HG03196 (cell line): ENCODE results near the gene DLG1.
"Not testable (repeated sequence)": the region's sequence is repeated elsewhere in the genome, so short reads cannot be mapped to it uniquely, and the experiment has no call there.

Experiments used
- ATAC-seq: cut with Tn5 transposase; IDR thresholded peaks from one replicate; pipeline ENCODE4 v1.9.1; 2021; ENCODE audit not compliant: unreplicated experiment

The DLG1 gene

DNA sequence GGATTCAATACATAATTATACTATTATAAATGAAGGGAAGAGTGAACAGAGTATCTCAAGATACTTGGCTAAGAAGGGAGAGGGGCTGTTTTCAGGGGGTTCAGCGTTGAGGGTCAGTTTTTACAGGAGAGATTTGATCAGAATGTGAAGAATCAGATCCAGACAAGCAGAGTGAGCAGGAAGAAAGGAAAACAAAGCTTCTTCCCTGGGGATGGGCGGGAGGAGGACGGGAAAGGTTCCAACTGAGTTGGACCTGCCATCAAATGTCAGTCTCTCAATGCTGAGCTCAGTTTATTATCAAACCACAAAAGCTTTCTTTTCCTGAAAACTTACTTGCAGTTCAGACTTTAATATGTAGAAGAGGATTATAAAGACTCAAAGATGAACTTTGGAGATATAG lies 262.8 kb downstream of the DLG1 start:
- ATAC-seq: no peak

DNA sequence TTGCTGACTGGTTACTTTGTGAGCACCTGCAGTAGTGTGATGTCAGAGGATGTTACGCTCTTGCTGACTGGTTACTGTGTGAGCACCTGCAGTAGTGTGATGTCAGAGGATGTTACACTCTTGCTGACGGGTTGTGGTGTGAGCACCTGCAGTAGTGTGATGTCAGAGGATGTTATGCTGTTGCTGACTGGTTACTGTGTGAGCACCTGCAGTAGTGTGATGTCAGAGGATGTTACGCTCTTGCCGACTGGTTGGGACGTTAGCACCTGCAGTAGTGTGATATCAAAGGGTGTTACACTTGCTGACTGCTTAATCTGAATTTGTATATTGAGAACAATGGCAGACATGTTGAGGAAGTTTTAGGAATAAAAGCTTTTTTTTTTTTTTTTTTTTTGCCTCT lies 263.6 kb downstream of the DLG1 start:
- ATAC-seq: not testable (repeated sequence)

DNA sequence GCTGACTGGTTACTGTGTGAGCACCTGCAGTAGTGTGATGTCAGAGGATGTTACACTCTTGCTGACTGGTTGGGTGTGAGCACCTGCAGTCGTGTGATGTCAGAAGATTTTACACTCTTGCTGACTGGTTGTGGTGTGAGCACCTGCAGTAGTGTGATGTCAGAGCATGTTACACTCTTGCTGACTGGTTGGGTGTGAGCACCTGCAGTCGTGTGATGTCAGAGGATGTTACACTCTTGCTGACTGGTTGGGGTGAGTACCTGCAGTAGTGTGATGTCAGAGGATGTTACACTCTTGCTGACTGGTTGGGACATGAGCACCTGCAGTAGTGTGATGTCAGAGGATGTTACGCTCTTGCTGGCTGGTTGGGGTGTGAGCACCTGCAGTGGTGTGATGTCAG lies 264.6 kb downstream of the DLG1 start:
- not testable (repeated sequence) for ATAC-seq

DNA sequence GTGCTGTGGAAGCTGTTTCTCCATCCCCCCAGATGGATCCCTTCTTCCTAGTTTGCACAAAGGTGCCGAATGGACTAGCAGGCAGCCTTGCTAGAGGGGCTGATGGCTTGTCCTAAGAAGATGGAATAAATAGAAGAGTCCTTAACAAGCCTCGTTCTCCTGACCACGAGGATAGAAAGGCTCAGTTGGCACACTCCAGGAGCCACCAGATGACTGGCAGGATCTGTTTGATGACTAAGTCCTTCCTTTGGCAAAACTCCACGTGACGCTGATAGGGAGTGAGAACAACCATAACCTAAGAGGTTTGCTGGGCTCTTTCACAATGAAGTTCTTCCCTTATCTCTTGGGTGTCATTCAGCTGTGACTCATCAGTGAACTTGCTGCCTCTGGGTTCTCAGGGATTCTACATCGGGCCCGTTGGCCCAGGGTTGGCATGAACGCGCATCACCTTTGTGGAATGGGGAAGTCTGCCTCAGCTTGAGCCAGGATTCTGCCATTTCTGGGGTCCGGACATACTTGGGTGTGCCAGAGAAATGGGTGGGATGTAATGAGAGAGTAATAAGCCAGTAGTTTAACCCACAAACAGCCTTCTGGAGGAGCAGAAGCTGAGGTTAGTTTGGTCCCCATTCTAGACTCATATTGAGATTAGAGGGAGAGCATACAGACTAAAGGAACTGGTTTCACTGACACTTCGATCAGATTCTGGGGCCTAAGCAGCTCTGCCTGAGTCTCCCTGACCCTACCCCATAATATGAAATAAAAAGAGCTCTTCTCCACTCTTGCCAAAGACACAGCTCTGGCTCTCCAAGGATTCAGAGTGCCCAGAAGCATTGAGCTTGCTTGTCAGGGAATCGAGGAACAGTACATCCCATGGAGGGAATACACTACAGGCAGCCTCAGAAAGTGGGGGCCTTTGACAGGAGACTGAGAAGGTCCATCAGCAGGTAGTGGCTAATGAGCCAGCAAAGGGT lies 266.8 kb downstream of the DLG1 start:
- ATAC-seq: no peak

DNA sequence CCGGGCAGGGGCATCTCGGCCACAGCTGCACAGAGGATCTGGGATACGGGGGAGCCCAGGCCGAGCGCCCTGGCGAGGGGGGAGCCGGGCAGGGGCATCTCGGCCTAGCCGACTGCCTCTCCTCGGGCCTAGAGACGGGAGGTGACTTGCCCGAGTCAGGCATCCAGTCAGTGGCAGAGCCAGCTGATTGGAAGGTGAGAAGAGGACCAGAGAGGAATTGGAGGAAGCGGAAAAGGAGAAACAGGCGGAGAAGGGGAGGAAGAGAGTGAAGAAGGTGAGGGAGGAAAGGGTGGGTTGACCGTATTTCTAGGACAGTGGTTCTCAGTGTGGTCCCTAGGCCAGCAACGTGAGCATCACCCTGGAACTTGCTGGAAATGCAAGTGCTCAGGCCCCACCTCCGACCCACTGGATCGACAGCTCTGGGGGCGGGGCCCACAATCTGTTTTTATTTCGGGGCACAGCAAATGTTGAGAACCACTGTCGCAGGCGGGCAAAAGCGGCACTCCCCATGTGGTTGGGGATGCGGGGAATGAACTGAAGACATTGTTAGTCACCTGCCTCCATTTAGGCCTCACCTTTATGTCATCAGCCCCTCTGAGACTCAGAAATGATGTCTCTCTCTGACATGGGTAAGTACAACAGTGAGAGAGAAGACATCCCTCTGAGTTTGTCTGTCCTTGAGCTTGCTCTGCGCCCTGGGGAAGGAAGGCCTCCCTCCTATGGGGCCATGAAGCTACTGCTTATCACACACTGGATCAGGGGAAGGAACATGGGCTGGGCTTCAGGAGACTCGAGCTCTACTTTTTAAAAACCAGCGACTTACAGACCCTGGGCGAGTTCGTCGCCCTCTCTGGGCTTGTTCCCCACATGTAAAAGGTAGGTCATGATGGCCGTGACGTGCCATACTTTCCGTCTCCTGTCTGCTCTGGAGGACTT lies 267.8 kb downstream of the DLG1 start:
- no peak for ATAC-seq

DNA sequence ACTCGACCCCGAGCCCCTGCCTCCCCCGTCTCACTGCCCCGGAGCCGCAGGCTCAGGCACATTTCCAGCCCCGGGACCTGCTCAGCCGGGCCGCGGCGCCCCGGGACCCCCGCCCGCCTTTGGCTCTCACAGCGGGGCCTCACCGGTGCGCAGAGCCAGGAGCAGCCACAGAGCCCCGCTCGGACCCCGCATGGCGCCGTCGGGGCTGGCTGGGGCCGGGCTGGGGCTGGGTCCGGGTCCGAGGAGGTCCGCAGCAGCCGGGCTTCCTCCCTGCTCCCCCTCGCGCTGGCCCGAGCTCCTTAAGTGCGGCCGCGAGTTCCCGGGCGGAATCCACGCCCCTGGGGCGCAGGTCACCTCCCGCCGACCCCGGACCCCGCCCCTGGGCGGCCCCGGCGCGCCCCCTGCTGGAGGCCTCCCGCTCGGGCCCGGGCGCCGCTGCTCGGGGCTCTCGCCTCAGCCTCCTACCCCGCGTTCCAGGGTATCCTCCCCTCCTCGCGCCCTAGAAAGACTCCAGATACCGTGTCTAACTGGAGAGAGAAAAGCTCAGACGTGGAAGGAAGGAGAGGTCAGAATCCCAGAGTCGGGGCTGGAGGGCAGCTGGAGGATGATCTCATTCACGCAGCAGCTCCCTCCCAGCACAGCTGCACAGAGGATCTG lies 268.8 kb downstream of the DLG1 start, which contains the start of gene MELTF:
MELTF (minus strand) TSS at position 307 of the 657 bp plus-strand sequence; CDS start at position 192, 115 bp downstream.
- peak; percentile 58 for ATAC-seq

DNA sequence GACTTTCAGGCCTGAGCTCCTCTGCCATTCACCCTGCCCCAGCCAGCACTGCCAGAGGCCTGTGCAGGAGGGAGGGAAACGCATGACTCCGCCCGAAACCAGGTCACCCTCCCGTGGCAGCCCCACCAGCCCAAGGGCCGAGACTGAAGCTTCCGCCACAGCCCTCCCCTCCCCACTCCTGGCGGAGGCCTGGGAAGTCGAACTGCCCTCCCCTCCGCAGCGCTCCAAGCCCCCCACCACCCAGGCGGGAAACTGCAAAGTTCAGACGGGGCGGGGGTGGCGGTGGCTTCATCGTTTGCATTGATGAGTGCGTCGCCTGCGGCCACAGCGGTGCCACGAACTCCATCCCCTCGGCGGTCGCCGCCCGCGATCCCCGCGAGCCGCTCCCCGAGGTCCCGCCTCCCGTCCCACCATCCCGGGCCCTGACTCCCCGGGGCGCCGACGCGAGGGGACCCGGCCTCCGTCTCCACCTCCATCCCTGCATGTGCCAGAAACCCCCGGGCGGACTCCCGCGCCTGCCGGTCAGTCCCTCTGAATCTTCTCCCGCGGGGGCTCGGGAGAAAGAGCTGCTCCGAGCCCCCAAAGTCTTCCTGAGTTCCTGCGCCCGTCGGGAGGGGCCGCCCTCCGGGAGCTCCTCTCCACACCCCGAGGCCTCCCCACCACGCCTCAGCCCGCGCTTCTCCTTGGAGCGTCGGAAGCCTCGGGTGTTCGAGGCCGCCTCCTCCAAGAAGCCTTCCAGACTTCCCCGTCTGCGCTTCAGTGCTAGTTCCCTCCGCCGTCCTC lies 269.5 kb downstream of the DLG1 start:
- ATAC-seq: no peak

DNA sequence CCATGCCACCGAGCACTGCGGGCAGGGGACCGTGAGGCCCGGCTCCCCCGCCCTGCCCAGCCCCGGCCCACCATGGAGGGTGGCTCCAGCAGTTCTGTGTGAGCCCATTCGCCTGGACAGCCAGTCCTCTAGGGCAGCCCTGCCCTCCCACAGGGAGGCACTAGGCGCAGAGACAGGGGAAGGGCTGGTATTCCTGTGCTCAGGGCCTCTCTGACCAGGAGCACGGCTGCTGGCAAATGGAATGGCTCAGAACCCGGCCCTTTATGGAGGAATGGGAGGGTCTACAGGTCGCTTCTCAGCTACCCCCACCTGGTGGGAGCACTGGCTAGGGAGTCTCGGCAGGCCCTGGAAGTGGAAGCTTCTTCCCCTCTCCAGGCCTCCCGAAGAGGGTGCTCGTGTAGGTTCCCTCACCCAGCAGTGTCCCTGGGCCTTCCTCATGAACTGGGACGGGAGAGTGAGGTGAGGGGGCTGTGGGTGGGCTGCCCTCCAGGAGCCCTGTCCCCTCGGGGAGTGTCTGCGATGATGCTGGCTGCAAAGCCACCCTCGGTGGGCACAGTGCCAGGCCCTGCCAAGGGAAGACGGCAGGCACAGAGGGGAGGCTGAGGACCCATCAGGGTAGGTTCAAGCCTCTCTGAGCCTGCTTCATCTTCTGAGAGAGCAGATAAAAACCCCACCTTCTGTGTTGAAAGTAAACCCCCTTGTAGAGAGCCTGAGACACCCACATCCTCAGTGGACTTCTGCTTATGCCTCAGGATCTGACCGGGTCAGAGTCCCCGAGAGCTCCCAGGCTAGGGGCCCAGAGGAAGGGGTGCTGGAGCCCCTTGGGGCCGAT lies 270.3 kb downstream of the DLG1 start:
- no peak for ATAC-seq

DNA sequence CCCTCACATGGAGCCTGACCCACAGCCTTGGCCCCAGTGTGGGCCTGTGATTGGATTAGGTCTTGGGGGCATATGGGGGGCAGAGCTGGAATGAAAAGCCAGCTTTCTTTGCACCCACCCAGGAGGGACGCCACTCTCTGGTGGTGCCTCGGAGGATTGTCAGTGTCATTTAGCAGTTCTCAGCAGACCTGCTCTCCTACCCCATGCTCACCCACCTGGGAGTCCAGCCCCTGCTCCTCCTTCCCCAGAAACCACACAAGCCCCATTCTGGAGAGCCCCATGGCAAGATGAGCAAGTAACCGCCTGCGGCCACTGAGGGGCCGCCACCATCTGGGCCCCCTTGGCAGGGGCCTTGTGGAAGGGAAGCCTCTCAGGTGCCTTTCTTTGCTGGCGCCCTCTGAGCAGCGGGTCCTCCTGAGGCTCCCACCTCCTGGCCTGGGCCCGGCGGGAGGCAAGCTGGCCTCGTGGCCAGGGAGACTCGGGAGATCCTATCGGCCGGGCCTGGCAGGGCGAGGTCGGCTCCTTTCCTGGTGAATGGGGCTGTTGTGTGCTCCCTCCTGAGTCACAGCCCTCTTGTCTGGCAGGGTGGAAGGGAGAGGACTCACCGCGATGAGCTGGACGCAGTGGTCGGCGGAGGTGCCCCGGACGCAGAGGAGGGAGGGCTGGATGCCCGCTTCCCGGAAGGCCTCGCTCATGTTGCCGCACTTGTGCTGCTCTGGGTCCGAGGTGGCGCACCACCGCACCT lies 271.1 kb downstream of the DLG1 start:
- ATAC-seq: no peak

DNA sequence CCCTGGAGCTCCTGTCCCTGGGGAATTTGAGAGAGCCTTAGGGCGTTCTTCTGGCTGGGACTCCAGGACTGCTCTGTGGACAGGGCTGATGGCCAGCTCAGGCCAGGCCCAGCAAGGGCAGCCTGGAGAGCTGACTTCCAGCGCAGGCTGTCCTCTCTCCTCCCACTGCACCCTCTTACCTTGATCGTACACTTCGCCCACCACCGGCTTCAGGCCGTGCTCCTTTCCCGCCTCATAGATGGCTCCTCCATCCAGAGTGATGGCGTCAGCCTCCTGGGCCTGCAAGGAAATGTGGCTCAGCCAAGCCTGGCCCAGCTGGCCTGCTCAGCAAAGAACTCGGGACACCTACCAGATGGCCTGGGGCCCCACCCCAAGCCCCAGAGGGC lies 271.9 kb downstream of the DLG1 start:
- ATAC-seq: no peak

DNA sequence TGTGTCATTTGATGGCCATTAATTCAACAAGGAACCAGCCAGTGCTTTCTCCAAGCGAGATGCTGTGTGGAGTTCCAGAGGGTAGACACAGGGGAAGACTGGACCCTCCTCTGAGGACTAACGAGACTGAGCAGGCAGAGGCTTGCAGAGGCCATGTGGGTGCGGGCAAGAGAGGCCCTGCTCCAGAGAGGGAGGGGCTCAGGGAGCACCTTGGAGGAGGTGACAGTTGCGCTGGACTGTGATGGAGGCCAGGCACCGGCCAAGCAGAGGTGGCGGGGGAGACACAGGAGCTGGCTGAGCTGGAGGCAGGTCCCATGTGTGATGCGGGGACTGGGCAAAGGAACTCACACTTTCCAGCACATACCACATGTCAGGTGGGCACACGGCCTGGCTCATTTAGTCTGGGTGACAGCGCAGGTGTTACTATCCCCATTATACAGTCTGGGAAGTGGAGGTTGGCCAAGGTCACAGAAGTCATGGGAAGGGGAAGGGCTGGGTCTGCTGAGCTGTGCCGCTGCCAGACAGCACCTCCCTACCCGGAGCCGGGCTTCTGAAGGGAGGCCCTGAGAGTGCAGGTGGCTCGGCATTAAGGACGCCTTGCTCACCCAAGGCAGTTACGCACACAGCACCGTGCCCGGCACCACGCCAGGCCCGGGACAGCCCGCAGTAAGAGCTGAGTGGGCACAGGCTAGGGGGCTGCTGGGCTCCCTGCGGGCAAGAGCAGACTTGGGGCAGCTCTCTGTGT lies 272.5 kb downstream of the DLG1 start:
- no peak for ATAC-seq

DNA sequence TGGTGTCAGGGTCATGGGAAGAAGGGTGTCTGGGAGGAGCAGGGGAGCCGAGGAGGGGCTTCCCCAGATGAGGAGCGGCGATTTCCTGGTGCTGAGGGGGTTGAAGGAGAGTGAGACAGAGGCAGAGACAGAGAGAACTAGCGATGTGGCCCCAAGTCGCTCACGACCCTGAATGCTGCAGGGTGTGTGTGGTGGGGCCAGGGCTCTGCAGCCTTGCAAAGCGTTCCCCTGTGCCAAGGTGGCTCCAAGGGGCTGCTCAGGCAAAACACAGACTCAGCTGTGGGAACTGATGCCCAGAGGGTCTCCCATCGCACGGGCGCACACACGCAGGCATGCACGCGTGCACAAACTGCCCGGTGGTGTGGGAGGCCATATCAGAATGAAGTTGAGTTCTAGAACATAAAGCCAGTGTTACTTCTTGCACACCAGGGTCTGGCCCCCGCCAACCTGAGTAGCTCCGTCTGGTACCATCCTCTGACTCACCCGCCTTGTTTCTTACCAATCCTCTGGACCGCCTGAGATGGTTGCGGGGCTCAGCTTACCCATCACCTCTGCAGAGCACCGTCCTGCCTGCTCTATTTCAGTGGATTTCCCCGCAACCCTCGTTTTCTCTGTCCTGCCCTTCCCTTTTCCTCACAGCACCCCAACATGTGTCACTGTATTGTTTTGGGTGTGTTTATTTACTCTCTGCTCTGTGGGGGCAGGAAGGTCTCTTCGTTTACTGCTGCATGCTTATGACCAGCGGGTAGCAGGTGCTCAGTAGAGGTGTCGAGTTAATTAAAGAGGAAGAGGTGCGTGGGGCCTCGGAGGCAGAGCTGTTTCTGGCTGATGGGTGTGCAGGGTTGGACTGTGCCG lies 273.3 kb downstream of the DLG1 start:
- no peak for ATAC-seq

DNA sequence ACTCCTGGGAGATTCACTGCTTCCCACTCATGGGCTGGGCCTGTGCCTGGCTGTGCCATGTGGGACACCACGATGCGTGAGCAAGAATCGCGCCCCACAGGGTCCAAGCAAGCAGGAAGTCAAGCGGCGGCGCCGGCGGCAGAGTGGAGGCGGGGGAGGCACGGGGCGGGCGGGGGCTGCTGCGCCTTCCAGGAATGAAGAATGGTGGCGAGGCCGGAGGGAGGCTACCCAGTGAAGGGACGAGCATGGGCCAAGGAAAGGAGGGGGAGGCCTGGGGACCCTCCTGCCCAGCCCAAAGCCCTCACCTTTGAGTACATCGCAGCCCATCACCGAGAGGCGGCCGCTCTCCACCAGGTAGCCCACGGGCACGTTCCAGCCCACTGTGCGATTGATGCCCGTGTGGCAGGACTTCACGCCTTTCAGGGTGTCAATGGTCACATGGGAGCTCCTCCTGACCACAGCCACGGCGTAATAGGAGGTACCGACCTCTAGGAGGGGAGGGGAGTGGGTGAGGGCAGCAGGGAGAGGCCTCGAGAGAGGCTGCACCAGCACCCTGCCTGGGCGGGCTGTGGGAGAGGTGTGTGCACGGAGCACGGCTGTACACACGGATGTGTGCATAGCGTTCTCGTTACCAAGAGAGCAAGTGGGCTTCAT lies 274.3 kb downstream of the DLG1 start:
- no peak for ATAC-seq

DNA sequence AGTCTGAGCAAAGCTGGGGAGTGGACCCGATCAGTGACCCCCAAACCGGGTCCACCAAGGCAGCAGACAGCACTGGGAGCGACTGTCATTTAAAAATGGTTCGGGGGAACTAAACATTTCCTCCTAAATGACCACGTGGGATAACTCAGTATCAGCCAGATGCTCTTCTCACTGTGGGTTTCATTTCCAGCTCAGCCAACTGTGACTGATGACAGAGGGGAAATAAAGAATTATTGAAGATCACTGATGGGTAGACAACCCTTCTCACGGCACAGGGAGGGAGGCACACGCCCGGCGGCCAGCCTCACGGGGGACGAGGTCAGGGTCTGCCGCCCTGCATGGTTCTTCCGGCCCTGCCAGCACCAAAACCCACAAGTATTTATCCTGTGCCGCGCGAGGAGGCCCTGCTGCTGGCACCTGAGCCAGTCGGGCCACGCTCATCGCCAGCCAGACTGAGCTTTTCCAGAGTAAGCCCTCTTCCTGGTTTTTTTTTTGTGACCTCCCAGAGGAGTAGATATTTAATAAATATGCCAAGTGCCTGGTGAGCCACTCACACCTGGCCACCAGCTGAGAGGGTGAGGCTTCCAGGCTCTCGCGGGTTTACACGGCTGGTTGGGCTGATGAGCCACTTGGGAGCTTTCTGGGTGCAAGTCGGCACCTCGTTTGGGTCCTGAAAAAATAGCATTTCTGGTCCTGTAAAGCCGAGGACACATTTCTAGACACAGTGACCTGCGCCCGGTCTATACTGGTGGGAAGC lies 275.0 kb downstream of the DLG1 start:
- peak; percentile 51 for ATAC-seq

DNA sequence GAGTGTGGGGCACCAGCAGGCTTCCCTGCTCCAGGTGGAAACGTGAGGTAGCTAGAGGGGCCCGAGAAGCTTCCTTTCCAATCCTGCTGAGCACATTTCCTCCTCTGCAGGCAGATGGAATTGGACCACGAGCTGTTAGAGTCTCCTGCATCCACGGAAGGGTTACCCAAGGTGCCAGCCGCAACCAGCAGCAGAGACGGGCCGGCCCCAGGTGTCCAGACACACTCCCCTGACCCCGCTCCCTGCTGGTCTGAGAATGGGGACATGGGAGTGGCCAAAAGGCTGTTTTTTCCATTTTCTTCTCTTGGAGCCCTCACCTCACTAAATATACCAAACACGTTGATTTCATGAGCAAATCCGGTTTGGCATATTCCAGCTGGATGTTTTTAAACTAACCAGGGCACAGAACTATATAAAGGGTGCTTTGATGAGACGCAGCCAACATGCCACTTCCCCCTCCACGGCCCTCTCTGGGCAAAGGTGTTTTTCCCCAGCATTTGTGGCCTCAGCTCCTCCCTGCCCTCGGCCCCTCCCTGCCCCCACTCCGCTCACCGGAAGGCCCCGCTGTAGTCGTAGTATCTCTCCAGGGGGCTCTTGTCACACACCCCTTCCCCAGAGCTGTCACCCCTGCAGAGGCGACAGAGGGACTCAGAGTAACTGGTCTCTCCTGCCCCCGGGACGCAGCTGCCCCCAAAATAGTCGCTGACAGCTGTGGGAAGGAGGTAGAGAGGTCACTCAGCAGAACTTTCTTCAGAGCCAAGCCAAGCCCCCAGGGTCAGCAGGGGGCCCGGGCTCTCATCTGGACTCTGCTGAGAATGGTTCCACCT lies 275.8 kb downstream of the DLG1 start:
- peak; percentile 25 for ATAC-seq
